Measurements from ENCODE around the gene LRCH4.

GRCh38 chr7:100547872-100548271, 38.1 kb downstream of the LRCH4 start:
- TF ChIP-seq GATAD2A (CRISPR knock-in tag; IDR thresholded peaks at IDR 0.05), result no peak
- TF ChIP-seq EZH2 (conservative IDR thresholded peaks at IDR 0.05; ENCODE audit: low read depth, low read length), result no peak
- no peak for TF ChIP-seq ZNF101 (CRISPR knock-in tag; IDR thresholded peaks at IDR 0.05; ENCODE audit: borderline replicate concordance, low read depth)
- TF ChIP-seq MYC (CRISPR knock-in tag; IDR thresholded peaks at IDR 0.05; ENCODE audit: borderline replicate concordance), result no peak
- TF ChIP-seq ZBTB26 (CRISPR knock-in tag; IDR thresholded peaks at IDR 0.05; ENCODE audit: borderline replicate concordance), result no peak
- TF ChIP-seq HOXA9 (CRISPR knock-in tag; IDR thresholded peaks at IDR 0.05; ENCODE audit: borderline replicate concordance), result no peak
- no peak for TF ChIP-seq NR3C1 (CRISPR knock-in tag; IDR thresholded peaks at IDR 0.05)
- no peak for TF ChIP-seq TP53 (CRISPR knock-in tag; conservative IDR thresholded peaks at IDR 0.05)
- TF ChIP-seq ZBTB4 (CRISPR knock-in tag; IDR thresholded peaks at IDR 0.05; ENCODE audit: borderline replicate concordance), result no peak
- TF ChIP-seq, protein P1, sequence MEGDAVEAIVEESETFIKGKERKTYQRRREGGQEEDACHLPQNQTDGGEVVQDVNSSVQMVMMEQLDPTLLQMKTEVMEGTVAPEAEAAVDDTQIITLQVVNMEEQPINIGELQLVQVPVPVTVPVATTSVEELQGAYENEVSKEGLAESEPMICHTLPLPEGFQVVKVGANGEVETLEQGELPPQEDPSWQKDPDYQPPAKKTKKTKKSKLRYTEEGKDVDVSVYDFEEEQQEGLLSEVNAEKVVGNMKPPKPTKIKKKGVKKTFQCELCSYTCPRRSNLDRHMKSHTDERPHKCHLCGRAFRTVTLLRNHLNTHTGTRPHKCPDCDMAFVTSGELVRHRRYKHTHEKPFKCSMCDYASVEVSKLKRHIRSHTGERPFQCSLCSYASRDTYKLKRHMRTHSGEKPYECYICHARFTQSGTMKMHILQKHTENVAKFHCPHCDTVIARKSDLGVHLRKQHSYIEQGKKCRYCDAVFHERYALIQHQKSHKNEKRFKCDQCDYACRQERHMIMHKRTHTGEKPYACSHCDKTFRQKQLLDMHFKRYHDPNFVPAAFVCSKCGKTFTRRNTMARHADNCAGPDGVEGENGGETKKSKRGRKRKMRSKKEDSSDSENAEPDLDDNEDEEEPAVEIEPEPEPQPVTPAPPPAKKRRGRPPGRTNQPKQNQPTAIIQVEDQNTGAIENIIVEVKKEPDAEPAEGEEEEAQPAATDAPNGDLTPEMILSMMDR (CRISPR knock-in tag; IDR thresholded peaks at IDR 0.05), result no peak
- TF ChIP-seq ZNF772 (CRISPR knock-in tag; IDR thresholded peaks at IDR 0.05), result no peak
- TF ChIP-seq PBX3 (CRISPR knock-in tag; IDR thresholded peaks at IDR 0.05; ENCODE audit: borderline replicate concordance), result no peak
- TF ChIP-seq YY1 (IDR thresholded peaks at IDR 0.05; ENCODE audit: insufficient read depth, insufficient replicate concordance, low read depth, low read length), result no peak
- TF ChIP-seq, protein P2, sequence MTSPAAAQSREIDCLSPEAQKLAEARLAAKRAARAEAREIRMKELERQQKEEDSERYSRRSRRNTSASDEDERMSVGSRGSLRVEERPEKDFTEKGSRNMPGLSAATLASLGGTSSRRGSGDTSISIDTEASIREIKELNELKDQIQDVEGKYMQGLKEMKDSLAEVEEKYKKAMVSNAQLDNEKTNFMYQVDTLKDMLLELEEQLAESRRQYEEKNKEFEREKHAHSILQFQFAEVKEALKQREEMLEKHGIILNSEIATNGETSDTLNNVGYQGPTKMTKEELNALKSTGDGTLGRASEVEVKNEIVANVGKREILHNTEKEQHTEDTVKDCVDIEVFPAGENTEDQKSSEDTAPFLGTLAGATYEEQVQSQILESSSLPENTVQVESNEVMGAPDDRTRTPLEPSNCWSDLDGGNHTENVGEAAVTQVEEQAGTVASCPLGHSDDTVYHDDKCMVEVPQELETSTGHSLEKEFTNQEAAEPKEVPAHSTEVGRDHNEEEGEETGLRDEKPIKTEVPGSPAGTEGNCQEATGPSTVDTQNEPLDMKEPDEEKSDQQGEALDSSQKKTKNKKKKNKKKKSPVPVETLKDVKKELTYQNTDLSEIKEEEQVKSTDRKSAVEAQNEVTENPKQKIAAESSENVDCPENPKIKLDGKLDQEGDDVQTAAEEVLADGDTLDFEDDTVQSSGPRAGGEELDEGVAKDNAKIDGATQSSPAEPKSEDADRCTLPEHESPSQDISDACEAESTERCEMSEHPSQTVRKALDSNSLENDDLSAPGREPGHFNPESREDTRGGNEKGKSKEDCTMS (CRISPR knock-in tag; conservative IDR thresholded peaks at IDR 0.05), result no peak

Data from HepG2 (cell line).